ENCODE measurements around the gene LRRC4C. TPM values are rescaled to one million over a fixed set of nuclear protein-coding genes. Genes with fewer than 3 reads are reported as not detected.
"Not testable (repeated sequence)": the region's sequence is repeated elsewhere in the genome, so short reads cannot be mapped to it uniquely, and the experiment has no call there.

LRRC4C gene
- total and polyA plus RNA-seq, 10 of the 15 experiments (the other 5 are each of a cell fraction or from before 2014, with no cell fraction given), result 1.5 TPM; not detected in 9

DNA sequence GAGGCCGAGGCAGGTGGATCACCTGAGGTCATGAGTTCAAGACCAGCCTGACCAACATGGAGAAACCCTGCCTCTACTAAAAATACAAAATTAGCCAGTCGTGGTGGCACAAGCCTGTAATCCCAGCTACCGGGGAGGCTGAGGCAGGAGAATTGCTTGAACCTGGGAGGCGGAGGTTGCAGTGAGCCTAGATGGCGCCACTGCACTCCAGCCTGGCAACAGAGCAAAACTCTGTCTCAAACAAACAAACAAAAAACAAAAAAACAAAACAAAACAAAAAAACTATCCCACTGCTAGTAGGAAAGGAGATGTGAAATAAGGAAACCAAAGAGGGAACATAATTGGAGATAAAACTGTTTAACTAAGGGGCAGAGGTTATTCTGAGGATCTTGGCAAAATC lies 1291.6 kb downstream of the LRRC4C start:
- H2AFZ ChIP-seq (ENCODE audit: control insufficient read depth, low read depth, low read length); H3K79me2 ChIP-seq (ENCODE audit: control insufficient read depth, insufficient read depth, low read length); H4K20me1 ChIP-seq (ENCODE audit: control insufficient read depth, insufficient read depth); H3K36me3 ChIP-seq (ENCODE audit: control insufficient read depth in 2 of 2, insufficient read depth in 2 of 2, low read length in 1 of 2); FAIRE-seq; H3K9ac ChIP-seq (ENCODE audit: control insufficient read depth, insufficient read depth, low read length); in situ Hi-C loops (cut with MboI); ATAC-seq; H3K4me1 ChIP-seq (ENCODE audit: control insufficient read depth, insufficient read depth, low read length); H3K27me3 ChIP-seq (replicated peaks in 1 of 2; ENCODE audit: control insufficient read depth in 2 of 2, insufficient read depth in 2 of 2, low read length in 1 of 2); BruUV-seq (replicated peaks); H3K4me2 ChIP-seq (ENCODE audit: control insufficient read depth, insufficient read depth); DNase-seq (ENCODE audit: low read depth, low spot score); H3K4me3 ChIP-seq; H3K27ac ChIP-seq (ENCODE audit: control insufficient read depth, insufficient read depth); H3K9me3 ChIP-seq (replicated peaks; ENCODE audit: control insufficient read depth, insufficient read depth, low read length): not testable (repeated sequence)
- intact Hi-C loops (cut with micrococcal nuclease; ENCODE audit: unreplicated experiment), result loop anchor here (1.0 kb wide), 1 partner anchor 15 kb away; no protein-coding TSS in a partner anchor
- POLR2A ChIA-PET, result interaction anchor here (1.8 kb wide), 1 partner anchor 16 kb away, joined by 4 read pairs; no protein-coding TSS in a partner anchor
- 29% methylated on average over 5 of the region's 5 CpGs for WGBS (ENCODE audit: insufficient coverage, insufficient replicate concordance, low lambda C conversion rate, missing lambda C conversion rate)
- RAD21 ChIA-PET (ENCODE audit: unreplicated experiment), result interaction anchor here (0.7 to 2.6 kb wide), 2 partner anchors 15 to 16 kb away, joined by 5 to 21 read pairs; no protein-coding TSS in a partner anchor
- CTCF ChIA-PET, result interaction anchor here (0.9 to 2.6 kb wide), 3 partner anchors 10 to 16 kb away, joined by 5 to 15 read pairs (median 6); no protein-coding TSS in a partner anchor
- SMC1A ChIA-PET (ENCODE audit: uncharacterized antibody, unreplicated experiment), result interaction anchor here (5.0 kb wide), 1 partner anchor 13 kb away, joined by 54 read pairs; no protein-coding TSS in a partner anchor

DNA sequence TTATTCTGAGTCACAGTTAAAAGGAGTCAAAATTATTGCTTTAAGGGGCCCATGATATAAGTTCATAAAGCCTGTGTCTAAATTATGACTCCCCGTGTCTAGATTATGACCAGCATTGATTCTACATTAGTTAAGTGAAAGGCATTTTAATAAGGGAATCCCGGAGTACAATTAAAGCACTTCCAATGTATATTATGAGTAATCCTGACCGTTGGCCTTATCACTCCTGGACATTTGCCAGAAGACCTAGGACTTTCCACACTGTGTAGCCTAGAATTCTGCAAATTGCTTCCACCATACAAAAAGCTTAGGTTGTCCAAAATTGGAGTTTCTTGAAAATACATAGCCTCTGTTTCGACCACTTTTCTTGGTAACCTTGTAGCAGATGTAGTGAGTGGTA lies 1292.6 kb downstream of the LRRC4C start:
- CTCF ChIA-PET, result interaction anchor here (0.9 to 2.6 kb wide), 3 partner anchors 11 to 17 kb away, joined by 4 to 6 read pairs (median 5); no protein-coding TSS in a partner anchor
- RAD21 ChIA-PET (ENCODE audit: unreplicated experiment), result interaction anchor here (0.7 kb wide), 1 partner anchor 17 kb away, joined by 5 read pairs; no protein-coding TSS in a partner anchor
- in situ Hi-C loops (cut with MboI) (no loop called here), intact Hi-C loops (cut with micrococcal nuclease; ENCODE audit: unreplicated experiment) (no loop called here)
- Histone ChIP-seq H4K20me1 (ENCODE audit: control insufficient read depth, insufficient read depth) (no peaks in the 10 kb centered on the region), H3K9me3 (replicated peaks; ENCODE audit: control insufficient read depth, insufficient read depth, low read length) (no peaks in the 10 kb centered on the region), H3K27me3 (replicated peaks in 1 of 2; ENCODE audit: control insufficient read depth in 2 of 2, insufficient read depth in 2 of 2, low read length in 1 of 2) (no peaks in the 10 kb centered on the region), H3K4me3 (no peak overlapping the region), H3K4me2 (ENCODE audit: control insufficient read depth, insufficient read depth) (no peak overlapping the region), H3K27ac (ENCODE audit: control insufficient read depth, insufficient read depth) (no peak overlapping the region), H3K4me1 (ENCODE audit: control insufficient read depth, insufficient read depth, low read length) (no peaks in the 10 kb centered on the region), H3K9ac (ENCODE audit: control insufficient read depth, insufficient read depth, low read length) (no peak overlapping the region), H3K36me3 (ENCODE audit: control insufficient read depth in 2 of 2, insufficient read depth in 2 of 2, low read length in 1 of 2) (no peaks in the 10 kb centered on the region), H3K79me2 (ENCODE audit: control insufficient read depth, insufficient read depth, low read length) (no peaks in the 10 kb centered on the region), H2AFZ (ENCODE audit: control insufficient read depth, low read depth, low read length) (no peak overlapping the region)
- DNase-seq (ENCODE audit: low read depth, low spot score), result no peak
- no peak for FAIRE-seq
- SMC1A ChIA-PET (ENCODE audit: uncharacterized antibody, unreplicated experiment), result interaction anchor here (5.0 kb wide), 1 partner anchor 14 kb away, joined by 54 read pairs; no protein-coding TSS in a partner anchor
- BruUV-seq (replicated peaks), result no TSS peak
- POLR2A ChIA-PET, result no interaction called here
- WGBS (ENCODE audit: insufficient coverage, insufficient replicate concordance, low lambda C conversion rate, missing lambda C conversion rate), result 19% methylated on average over 4 of the region's 4 CpGs
- no peak for ATAC-seq
- TF ChIP-seq, protein P1, sequence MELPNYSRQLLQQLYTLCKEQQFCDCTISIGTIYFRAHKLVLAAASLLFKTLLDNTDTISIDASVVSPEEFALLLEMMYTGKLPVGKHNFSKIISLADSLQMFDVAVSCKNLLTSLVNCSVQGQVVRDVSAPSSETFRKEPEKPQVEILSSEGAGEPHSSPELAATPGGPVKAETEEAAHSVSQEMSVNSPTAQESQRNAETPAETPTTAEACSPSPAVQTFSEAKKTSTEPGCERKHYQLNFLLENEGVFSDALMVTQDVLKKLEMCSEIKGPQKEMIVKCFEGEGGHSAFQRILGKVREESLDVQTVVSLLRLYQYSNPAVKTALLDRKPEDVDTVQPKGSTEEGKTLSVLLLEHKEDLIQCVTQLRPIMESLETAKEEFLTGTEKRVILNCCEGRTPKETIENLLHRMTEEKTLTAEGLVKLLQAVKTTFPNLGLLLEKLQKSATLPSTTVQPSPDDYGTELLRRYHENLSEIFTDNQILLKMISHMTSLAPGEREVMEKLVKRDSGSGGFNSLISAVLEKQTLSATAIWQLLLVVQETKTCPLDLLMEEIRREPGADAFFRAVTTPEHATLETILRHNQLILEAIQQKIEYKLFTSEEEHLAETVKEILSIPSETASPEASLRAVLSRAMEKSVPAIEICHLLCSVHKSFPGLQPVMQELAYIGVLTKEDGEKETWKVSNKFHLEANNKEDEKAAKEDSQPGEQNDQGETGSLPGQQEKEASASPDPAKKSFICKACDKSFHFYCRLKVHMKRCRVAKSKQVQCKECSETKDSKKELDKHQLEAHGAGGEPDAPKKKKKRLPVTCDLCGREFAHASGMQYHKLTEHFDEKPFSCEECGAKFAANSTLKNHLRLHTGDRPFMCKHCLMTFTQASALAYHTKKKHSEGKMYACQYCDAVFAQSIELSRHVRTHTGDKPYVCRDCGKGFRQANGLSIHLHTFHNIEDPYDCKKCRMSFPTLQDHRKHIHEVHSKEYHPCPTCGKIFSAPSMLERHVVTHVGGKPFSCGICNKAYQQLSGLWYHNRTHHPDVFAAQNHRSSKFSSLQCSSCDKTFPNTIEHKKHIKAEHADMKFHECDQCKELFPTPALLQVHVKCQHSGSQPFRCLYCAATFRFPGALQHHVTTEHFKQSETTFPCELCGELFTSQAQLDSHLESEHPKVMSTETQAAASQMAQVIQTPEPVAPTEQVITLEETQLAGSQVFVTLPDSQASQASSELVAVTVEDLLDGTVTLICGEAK (IDR thresholded peaks at IDR 0.05; ENCODE audit: borderline replicate concordance), result no peak
- TF ChIP-seq SRF (IDR thresholded peaks at IDR 0.05; ENCODE audit: low read depth in 2 of 2, low read length in 2 of 2), result no peak
- TF ChIP-seq, protein P2, sequence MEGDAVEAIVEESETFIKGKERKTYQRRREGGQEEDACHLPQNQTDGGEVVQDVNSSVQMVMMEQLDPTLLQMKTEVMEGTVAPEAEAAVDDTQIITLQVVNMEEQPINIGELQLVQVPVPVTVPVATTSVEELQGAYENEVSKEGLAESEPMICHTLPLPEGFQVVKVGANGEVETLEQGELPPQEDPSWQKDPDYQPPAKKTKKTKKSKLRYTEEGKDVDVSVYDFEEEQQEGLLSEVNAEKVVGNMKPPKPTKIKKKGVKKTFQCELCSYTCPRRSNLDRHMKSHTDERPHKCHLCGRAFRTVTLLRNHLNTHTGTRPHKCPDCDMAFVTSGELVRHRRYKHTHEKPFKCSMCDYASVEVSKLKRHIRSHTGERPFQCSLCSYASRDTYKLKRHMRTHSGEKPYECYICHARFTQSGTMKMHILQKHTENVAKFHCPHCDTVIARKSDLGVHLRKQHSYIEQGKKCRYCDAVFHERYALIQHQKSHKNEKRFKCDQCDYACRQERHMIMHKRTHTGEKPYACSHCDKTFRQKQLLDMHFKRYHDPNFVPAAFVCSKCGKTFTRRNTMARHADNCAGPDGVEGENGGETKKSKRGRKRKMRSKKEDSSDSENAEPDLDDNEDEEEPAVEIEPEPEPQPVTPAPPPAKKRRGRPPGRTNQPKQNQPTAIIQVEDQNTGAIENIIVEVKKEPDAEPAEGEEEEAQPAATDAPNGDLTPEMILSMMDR (IDR thresholded peaks at IDR 0.05 in 2 of 3, conservative IDR thresholded peaks at IDR 0.05 in 1 of 3; ENCODE audit: control insufficient read depth in 2 of 3, extremely low read depth in 1 of 3, insufficient read depth in 1 of 3, low read depth in 3 of 3, low read length in 3 of 3), result no peak
- TF ChIP-seq, protein P3, sequence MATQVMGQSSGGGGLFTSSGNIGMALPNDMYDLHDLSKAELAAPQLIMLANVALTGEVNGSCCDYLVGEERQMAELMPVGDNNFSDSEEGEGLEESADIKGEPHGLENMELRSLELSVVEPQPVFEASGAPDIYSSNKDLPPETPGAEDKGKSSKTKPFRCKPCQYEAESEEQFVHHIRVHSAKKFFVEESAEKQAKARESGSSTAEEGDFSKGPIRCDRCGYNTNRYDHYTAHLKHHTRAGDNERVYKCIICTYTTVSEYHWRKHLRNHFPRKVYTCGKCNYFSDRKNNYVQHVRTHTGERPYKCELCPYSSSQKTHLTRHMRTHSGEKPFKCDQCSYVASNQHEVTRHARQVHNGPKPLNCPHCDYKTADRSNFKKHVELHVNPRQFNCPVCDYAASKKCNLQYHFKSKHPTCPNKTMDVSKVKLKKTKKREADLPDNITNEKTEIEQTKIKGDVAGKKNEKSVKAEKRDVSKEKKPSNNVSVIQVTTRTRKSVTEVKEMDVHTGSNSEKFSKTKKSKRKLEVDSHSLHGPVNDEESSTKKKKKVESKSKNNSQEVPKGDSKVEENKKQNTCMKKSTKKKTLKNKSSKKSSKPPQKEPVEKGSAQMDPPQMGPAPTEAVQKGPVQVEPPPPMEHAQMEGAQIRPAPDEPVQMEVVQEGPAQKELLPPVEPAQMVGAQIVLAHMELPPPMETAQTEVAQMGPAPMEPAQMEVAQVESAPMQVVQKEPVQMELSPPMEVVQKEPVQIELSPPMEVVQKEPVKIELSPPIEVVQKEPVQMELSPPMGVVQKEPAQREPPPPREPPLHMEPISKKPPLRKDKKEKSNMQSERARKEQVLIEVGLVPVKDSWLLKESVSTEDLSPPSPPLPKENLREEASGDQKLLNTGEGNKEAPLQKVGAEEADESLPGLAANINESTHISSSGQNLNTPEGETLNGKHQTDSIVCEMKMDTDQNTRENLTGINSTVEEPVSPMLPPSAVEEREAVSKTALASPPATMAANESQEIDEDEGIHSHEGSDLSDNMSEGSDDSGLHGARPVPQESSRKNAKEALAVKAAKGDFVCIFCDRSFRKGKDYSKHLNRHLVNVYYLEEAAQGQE (IDR thresholded peaks at IDR 0.05; ENCODE audit: low read depth, low read length), result no peak
- no peak for TF ChIP-seq POLR2A (IDR thresholded peaks at IDR 0.05; ENCODE audit: low read depth, low read length)
- TF ChIP-seq PML (IDR thresholded peaks at IDR 0.05; ENCODE audit: low read length), result no peak
